NB4 (cell line): ENCODE results near the gene SHCBP1.

Experiments
- DNase-seq: peaks from one replicate; pipeline ENCODE4 v3.0.0; 2010; ENCODE audit warnings: low read depth
- H3K4me3 ChIP-seq: one replicate; pipeline ENCODE4 v1.5.1; 2011; ENCODE audit warnings: mild to moderate bottlenecking, low read depth, low read length, moderate library complexity
- MYC ChIP-seq: IDR thresholded peaks from 2 replicates; pipeline ENCODE4 v1.6.1; 2011; ENCODE audit warnings: low read depth, low read length
- POLR2A ChIP-seq: IDR thresholded peaks from 2 replicates; pipeline ENCODE4 v1.6.1; 2011; ENCODE audit warnings: mild to moderate bottlenecking; ENCODE audit not compliant: insufficient read length; ENCODE audit errors: extremely low read depth
- TF ChIP-seq, protein P1 (sequence below): IDR thresholded peaks from one replicate; pipeline ENCODE4 v1.5.1; 2012; ENCODE audit warnings: low read depth, low read length
- TF ChIP-seq, protein P2 (sequence below): IDR thresholded peaks from 2 replicates; pipeline ENCODE4 v1.6.1; 2011; ENCODE audit warnings: low read depth, low read length

The SHCBP1 gene

DNA sequence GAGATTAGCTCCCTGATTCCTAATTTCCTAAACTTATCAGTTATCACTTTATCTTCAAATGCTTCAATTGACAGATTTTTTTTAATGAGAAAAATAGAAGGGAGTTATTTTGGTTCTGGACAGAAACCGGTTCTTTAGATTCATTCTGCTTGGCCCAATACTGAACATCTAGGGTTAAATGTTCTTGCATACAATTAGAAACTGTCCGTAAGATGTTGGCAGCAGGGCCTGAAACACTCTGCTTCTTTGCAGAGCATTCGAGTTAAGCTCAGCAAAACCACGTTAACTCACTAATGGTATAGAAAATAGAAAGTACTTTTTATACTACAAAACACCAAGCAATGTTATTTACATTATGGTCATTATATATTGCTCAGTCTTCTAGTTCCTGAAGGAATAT lies 7.2 kb downstream of the SHCBP1 start:
- H3K4me3 ChIP-seq = no peak overlapping the region
- DNase-seq = no peak
- TF ChIP-seq, protein P1, sequence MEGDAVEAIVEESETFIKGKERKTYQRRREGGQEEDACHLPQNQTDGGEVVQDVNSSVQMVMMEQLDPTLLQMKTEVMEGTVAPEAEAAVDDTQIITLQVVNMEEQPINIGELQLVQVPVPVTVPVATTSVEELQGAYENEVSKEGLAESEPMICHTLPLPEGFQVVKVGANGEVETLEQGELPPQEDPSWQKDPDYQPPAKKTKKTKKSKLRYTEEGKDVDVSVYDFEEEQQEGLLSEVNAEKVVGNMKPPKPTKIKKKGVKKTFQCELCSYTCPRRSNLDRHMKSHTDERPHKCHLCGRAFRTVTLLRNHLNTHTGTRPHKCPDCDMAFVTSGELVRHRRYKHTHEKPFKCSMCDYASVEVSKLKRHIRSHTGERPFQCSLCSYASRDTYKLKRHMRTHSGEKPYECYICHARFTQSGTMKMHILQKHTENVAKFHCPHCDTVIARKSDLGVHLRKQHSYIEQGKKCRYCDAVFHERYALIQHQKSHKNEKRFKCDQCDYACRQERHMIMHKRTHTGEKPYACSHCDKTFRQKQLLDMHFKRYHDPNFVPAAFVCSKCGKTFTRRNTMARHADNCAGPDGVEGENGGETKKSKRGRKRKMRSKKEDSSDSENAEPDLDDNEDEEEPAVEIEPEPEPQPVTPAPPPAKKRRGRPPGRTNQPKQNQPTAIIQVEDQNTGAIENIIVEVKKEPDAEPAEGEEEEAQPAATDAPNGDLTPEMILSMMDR = no peak
- TF ChIP-seq, protein P2, sequence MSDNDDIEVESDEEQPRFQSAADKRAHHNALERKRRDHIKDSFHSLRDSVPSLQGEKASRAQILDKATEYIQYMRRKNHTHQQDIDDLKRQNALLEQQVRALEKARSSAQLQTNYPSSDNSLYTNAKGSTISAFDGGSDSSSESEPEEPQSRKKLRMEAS = no peak
- TF ChIP-seq POLR2A (no peak), MYC (no peak)

DNA sequence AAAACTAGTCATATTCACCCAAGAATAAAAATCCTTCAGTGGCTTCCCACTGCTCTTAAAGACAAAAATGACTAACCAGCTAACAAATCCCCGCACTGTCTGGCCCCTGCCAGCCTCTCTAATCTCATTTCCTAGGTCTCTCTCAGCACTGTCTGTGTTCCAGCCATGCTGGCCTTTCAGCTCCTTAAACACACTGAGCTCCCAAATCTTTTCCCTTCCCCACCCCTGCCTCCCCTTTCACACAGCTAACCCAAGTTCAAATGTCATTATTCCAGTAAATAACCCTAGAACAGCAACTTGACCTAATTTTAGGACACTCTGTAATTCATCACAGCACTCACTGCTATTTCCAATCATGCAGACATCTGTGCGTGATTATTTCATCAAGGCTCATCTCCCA lies 7.8 kb downstream of the SHCBP1 start:
- no peak for DNase-seq
- TF ChIP-seq, protein P2 = no peak
- TF ChIP-seq MYC = no peak
- no peak for TF ChIP-seq POLR2A
- TF ChIP-seq, protein P1 = no peak
- H3K4me3 ChIP-seq = no peak overlapping the region

DNA sequence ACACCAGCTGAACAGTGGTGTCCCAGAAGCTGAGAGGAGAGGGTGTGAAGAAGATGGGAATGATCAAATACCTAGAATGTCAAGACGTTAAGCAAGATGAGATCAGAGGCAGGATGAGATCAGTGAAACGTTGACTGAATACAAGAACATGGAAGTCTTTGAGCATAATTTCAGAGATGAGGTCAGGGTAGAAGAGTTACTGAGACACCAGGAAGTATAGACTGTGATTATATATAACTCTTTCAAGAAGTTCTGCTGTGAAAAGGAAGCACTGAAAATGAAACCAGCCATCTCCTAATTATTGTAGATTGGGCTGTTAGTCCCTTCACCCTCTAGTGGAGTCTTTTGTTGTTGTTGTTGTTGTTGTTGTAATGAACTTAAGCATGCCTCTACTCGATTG lies 9.1 kb downstream of the SHCBP1 start:
- no peak overlapping the region for H3K4me3 ChIP-seq
- no peak for DNase-seq
- TF ChIP-seq MYC (no peak), POLR2A (no peak)
- TF ChIP-seq, protein P1 = no peak
- TF ChIP-seq, protein P2 = no peak

DNA sequence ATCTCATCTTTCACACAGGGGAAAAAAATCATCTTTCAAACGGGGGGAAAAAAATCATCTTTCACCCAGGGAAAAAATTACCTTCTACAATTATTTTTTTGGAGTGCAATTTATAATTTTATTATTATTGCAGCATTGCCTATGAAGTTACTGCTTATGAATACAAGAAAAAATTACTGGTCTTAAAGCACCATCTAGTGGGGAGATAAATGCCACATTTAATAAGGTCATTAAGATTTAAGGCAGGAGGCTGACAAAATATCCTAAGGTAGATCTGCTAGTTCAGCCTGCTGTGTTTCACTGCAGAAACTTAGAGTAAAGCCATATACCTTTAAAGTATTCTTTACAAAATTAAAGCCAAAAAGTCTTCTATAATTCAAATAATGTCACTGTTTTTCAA lies 13.7 kb downstream of the SHCBP1 start:
- peak; percentile 57 for DNase-seq
- TF ChIP-seq, protein P1 = no peak
- TF ChIP-seq, protein P2 = no peak
- TF ChIP-seq POLR2A = no peak
- TF ChIP-seq MYC = no peak
- no peak overlapping the region for H3K4me3 ChIP-seq

DNA sequence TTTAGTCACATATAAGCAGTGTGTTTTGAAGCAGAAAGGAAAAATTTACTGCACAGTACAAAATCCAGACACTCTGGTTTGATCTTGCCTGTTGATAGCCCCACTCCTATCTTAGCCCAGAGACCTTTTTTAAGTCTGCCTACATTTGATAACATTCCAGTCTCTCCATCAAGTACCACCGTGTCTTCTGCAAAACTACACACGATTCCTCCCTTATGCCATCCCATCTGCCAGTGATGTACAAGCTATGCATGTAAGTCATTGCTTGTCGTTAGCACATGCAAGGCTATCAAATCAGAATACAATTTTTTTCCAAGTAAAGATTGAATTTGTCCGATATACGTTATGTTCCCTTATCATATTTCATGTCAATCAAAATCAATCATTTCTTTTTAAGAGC lies 14.9 kb downstream of the SHCBP1 start:
- H3K4me3 ChIP-seq = no peak overlapping the region
- no peak for DNase-seq
- TF ChIP-seq MYC = no peak

DNA sequence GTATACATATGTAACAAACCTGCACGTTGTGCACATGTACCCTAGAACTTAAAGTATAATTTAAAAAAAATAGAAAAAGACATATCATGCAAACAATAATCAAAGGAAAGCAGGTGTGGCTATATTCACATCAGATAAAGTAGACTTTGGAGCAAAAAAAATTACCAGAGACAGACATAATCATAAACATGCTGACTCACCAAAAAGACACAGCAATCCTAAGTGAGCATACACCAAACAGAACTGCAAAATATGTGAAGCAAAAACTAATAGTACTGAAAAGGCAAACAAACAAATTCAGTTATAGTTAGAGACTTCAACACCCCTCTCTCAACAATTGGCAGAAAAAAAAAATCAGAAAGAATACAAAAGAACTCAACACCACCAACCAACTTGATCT lies 29.9 kb downstream of the SHCBP1 start:
- no peak for TF ChIP-seq POLR2A
- TF ChIP-seq MYC = no peak
- TF ChIP-seq, protein P2 = no peak
- TF ChIP-seq, protein P1 = no peak
- DNase-seq = no peak
- H3K4me3 ChIP-seq = no peak overlapping the region
